ENCODE measurements around the gene EN1.

The EN1 gene

DNA sequence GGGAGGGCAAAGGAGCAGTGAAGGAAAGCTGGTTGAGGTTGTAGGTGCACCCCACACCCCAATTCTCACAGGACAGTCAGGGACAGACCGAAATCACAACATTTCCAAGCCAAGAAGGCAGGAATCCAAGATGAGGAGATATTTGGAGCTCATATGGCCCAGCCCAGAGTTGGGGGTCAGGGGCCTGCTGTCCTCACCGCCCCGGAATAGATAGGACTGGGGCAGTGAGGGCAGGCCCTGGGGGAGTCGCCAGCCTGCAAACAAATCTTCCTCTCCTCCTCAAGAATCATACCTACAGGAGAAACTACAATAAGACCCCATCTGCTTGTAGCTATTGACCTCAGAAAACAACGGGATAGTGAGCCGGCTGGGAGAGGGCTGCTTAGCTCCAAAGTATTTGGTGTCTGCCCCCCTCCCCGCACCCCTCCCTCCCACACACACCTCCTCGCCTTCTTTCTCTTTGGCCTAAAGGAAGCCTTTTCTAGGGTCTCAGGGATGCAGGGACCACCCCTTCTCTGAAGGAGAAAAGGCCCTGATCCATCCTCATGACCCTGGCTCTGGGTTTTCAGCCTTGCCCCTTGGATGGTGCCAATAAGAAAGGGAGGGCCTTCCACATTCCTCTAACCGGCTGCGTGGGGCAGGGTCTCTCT lies 3.8 kb downstream of the EN1 start:
- no peak for DNase-seq (ENCODE audit: low spot score)
- no peak for FAIRE-seq

DNA sequence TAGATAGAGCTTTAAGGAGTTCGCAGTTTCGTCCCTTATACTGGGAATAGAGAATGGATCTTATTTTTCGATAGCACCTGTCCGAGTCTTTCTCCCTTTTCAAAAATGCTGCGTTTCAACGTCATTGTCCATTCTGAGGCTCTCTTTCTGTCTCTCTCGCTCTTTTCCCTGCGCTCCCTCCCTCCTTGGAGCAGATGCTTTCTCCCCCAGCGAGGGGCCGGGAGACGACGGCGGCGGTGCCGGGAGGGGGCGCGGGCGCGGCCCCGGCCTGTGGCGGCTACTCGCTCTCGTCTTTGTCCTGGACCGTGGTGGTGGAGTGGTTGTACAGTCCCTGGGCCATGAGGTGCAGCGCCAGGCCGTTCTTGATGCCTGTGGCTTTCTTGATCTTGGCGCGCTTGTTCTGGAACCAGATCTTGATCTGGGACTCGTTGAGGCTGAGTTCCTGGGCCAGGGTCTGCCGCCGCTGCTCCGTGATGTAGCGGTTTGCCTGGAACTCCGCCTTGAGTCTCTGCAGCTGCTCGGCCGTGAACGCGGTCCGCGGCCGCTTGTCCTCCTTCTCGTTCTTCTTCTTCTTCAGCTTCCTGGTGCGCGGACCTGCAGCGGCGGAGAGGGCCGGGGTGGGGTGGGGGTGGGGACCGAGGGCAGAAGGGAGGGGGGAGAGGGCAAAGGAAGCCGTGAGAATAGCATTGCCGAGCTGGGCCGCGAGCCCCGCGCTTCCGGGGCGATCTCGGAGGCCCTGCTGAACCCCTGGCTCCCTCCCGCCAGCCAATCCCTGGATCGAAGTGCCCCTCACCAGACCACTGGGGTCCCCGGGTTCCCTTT lies 4.6 kb downstream of the EN1 start:
- DNase-seq (ENCODE audit: low spot score) = no peak
- no peak for FAIRE-seq

DNA sequence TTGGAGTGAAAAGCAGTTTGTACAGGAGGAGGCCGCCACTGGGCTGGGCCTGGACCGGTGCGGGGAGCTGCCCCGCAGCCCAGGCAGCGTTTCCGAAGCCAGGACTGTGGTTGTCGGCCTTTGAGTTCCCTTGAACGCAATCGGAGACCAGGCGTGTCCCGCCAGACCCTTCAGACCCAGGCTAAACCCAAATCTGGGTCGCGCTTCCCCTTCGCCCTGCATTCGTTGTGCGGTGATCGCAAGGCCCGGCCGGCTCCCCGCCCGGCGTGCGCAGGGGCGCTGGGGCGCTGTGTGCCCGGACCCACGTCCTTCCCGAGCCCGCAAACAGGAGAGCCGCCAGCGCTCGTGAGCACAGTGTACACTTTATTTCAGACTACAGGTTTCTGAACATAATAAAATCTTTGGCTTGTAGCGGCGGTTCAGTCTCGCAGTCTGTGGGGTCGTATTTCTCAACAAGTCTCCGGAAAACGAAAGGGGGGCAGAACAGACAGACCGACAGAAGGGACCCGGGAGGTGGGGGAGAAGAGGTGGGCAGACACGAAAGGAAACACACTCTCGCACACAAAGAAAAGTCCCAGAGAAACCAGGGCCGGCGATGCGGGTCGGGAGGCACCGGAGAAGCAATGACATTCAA lies 5.5 kb downstream of the EN1 start:
- DNase-seq (ENCODE audit: low spot score) (no peak), FAIRE-seq (no peak)

DNA sequence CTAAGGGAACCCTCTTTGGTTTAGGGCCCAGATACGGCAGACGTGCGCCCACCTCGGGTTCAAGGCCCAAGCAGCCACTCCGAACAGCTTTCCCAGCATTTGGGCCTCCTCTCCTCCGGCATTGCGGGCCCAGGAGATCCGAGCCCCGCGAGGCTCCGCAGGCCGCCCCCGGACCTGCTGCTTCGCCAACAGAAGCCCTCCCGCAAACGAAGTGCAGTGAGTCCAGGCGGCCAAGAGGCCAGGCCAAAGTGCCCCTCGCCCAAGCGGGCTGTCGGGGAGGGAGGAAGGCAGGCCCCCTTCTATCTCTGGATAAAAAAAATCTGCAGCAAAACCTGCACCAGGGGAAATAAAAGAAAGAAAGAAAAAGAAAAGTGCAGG lies 6.0 kb downstream of the EN1 start:
- DNase-seq (ENCODE audit: low spot score) (no peak), FAIRE-seq (no peak)

DNA sequence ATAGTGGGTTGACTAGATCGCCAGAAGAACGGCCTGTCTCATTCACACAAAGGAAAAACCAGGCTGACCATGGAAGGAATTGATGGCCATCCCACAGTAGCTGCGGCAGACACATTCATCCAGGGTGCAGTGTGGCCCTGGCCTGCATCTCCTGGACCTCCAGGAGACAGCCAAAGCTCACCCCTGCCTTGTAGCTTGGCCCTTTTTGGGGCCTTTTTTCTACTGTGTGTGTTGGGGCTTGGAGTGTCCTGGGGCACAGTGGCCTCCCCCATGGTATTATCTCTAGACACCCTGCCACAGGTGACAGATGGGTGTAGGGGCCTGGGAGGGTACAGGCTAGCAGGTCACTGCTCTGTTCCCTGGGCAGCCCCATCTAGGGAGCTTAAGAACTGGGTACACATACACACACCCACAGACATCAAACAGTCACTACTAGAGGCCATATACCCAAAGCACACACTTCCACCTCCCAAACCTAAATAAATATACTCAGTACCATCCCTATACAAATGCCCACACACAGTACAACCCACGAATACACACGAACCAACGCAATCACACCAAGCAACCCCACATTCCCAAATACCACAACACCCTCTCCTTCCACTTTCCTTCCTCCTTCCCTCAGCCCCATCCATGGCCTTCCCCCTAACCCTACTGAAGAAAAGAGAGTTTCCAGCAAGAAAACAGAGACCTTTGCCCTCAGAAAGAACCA lies 8.6 kb downstream of the EN1 start:
- FAIRE-seq (no peak), DNase-seq (ENCODE audit: low spot score) (no peak)

DNA sequence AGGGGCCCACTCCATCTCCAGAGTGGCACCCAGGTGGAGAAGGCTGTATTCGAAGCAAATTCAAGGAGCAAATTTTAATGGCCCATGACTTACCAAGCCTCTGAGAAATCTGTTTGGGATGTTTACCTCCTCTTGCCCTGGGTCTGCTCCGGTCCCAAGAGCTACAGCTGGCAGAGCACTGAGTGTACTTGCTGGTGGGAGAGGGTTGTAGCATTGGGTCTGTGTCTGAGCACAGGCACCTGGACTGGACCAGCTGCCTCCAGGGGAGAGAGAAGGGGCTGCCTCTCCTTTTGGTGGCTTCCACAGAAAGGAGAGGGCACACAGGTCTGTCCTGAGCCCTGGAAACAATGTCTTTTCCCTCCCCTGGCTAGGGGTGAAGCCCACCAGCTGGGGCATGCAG lies 9.8 kb downstream of the EN1 start:
- DNase-seq (ENCODE audit: low spot score) (no peak), FAIRE-seq (no peak)

DNA sequence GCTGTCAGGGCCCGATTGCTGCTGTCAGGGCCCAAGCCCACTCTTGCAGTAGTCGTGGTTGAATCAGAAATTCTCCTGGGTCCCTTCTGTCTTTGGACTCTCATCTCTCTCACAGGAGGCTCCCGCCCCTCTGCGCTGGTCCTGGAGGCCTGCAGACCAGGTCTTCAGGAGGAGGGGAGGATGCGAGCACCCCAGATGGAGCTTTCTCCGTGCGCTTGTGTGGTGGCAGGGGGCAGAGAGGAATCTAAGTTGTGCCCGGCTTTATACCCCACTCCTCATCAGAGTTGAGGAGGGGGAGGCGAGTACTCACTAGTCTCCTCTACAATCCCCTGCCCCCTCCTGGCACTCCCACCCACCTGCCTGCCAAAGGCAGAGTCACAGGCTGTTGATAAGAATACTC lies 10.4 kb downstream of the EN1 start:
- FAIRE-seq = no peak
- DNase-seq (ENCODE audit: low spot score) = no peak

DNA sequence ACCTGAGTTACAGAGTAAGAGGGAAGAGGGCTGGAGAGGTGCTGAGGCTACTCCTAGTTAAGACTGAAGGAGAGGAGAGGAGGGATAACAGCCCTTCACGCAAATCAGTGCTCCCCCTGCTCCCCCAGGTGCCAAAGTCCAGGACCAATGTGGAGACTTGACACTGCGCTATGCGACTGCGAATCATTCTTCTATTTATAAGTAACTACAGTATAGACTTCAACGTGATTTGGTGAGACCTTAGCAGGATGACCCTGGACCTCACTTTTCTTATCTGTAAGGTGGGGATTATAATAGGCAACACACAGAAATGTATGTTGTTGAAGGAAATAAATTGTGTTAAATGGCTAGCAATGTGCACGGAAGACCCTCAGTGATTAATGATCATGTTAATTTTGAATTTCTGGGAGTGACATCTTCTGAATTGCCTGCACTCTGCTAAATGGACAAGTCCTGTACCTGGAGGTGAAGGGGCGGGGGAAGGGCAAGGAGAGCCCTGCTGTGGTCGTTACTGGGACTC lies 11.0 kb downstream of the EN1 start:
- FAIRE-seq = no peak
- DNase-seq (ENCODE audit: low spot score) = no peak

DNA sequence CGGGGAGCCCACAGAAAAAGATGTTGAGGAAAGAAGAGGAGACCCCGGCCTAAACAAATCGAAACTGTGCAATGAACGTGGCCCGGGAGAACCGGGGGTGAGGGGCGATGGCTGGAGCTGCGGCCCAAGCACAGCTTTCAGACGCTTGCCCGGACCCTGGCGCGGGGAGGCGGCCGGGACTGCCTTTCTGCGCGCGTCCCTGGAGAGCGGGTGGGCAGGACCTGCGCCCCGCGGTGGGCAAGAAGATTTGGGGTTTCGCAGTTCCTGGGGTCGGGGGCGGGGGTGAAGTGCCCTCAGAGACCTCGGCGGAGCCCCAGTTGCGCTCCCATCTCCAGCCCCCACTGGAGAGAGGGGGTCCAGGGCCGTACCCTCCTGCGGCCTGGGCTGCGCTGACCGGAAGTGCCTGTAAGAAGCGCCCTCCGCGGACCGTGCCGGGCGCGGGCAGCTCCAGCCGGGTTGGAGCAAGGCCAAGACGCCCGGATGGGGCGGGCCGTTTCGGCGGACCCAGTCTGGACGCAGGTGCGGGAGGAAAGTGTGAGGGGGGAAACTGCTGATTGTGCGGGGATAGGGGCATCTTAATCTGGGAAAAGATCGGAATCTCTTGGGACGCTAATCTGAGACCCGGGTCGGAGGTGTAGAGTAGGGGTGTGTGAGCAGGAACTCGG lies 11.6 kb downstream of the EN1 start:
- no peak for DNase-seq (ENCODE audit: low spot score)
- no peak for FAIRE-seq

DNA sequence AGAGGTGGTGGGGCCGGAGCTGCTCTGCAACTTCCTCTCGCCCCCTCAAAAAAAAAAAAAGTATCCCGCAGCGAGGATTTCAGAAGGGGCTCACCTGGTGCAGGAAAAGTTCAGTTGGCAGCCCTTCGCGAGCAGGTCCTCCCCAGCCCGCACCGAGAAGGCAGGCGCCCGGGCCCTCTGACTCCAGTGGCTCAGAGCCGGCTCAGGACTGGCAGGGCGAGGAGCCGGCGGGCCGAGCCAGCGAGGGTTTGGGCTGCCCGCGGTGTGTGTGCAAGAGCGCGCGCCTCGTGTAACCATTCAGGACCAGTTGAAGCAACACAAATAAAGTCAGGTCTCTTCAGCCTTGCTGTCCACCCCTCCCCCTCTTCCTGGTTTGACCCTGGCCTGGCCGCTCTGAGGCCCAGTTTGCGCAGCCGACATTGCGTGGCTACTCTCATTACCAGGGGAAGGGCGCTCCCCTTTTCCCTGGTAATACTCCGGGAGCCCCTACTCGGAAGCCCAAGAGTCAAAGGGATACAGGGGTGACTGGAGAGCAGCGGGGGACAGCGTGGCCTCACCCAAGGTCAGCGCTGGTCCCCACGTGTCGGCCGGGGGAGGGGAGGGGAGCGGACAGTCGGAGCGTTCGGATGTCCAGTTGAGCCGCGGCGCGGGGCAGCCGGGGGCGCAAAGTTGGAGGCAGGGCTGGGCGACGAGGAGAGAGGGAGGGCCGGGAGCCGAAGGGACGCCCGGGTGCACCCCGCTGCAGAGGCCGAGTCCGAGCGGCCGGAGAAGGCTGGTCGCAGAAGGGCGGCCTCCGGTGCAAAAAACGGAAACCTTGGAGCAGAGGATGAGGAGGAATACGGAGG lies 12.3 kb downstream of the EN1 start:
- DNase-seq (ENCODE audit: low spot score) (no peak), FAIRE-seq (no peak)

DNA sequence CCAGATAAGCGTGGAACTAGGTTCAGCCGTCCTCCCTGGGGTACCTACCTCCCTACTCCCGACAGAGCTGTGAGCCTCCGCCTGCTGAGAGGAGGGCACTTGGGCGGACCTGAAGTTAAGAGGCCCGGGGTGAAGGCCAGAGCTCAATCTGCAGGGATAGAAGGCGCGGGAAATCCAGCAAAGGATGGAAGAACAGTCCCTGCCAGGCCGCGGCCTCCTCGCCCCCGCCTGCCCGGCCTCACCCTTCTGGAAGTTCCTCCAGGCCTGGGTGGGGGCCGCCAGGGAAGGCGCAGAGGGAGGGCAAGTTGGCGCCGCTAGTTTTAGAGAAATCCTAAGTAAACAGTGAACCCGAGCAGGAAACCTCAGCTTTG lies 13.0 kb downstream of the EN1 start:
- no peak for DNase-seq (ENCODE audit: low spot score)
- FAIRE-seq = no peak

DNA sequence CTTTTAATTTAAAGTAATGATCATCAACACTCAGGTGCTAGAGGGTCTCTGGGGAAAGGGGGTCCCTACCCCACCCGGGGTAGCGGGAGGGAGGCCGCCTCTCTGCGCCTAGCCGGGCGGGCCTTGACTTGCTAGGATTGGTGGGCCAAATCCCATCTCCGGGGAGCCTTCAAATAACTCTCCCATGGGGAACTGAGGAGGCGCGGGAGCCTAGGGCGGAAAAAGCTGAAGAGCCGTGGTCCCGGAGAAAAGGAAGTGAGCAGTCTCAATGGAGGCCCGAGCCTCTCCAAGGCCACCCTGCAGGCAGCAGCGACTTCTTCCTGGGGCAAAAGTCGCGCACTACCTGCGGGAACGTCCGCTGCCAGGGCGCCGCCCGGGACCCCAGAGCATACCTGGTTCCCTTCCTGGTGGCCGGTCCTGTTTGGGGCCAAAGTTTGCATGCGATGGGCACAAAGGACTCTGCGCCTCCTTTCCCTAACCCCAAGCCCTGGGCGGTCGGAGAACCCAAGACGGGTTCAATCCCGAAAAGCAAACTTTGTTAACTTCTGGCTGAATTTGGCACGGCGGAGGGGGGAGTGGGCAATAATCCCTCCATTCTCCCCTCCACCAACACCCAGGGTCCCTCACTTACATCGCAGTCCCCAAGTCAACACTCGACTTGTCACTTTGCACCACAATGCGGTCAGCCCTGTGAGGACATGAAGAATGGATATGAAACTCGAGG lies 13.6 kb downstream of the EN1 start:
- FAIRE-seq (no peak), DNase-seq (ENCODE audit: low spot score) (no peak)

DNA sequence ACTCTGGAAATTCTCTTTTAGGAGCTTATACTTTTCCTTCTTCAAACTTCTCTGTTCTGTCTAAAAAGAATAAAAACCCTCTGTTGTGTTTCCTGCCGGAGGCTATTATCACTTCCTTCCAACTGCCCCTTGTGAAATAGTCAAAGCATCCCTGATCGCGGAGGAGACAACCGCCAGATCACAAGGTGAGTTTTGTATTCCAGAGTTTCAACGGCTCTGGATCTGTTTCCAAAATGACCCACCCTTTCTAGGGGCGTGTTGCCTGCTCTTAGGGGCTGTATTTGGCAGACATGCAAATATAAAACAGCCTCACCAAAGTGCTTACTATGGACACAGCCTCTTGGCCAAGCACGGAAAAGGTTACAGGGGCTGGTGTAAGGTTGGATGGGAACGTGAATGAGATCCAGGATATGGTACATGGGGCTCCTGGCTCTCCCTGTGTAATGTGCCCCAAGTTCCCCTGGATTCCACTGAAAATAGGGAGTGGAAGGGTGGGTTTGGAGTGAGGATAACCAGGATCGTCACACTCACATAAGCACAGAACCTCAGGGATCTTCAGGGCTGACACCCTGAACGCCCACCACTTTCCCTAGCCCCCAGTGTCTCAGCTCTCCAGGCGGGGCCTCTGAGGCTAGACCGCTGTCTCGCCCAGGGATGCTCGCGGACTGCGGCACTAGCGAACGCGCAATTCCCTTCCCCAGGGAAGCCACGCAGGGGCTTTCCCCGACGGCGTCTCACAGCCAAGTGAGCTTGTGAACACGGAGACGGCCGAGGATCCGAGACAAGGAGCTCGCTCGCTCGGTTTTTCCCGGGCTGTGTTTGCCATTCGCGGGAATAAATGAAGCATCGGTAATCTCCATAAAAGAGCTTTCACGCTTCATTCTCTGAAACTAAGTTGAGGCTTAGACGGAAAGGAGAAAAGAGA lies 14.4 kb downstream of the EN1 start:
- no peak for FAIRE-seq
- DNase-seq (ENCODE audit: low spot score) = no peak

DNA sequence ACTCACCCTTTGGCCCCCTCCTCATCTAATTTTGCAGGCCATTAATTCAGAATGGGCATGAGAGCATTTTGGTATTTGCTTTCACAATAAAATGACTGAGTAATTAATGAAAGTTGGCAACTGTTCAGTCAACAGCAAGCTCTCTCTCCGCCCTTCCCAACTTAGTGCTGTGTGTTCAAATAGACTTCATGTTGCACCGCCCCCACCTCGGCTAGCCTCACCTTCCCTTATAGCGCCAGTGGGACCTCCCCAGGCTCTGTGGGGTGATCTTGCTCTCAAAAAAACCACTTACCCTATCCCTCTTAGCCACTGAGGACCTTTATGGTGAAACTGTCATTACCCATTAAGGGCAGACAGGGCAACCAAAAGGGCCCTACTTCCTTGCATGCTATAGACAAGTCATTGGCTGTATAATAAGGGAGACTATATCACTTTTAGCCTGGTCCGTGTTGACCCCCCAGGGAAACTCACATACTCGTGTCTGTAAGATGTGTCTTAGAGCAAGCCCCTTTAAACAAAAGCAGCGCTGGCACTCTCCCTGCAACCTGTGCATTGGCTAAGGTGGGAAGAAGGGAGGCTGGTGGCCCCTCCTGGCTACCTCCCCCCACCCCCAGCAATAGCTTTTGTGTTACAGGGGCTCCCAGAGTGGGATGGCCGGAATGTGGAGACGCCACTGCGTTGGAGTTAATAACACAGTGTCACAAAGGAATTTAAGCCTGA lies 15.2 kb downstream of the EN1 start:
- FAIRE-seq = no peak
- DNase-seq (ENCODE audit: low spot score) = no peak

DNA sequence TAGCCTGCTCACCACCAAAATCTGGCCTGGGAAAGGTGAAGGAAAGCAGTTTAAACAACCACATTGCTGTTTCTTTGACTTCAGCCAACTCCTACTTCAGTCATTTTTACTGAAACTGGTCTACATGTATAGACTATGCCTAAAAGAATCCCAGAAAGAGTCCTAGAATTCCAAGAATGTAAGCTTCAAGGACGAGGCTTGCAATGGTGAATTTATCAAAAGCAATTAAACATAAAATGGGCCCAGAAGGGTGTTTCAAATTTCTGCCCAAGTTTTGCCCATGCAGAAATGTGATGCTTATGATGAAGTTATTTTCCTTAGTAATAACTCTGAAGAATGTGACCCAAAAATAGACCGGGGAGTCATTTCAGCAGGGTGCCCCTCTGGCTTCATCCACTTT lies 16.6 kb downstream of the EN1 start:
- no peak for DNase-seq (ENCODE audit: low spot score)
- no peak for FAIRE-seq

DNA sequence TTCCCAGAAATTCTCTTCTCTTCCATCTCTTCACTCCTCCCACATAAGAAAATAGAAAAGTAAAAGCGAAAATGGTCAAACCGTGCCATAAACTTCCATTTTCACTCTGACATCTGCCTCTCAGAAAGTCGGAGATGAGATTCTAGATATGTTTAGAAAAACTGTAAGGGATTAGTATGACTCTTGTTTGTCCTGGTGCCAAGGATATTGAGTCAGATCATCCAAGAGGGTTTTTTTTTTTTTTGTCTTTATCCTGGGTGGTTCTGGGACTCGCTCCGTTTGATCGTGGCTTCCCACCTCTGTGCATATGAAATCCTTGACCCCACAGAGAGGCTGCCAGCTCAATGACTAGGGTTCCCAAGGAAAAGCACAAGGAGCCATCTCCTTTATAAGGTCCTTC lies 17.3 kb downstream of the EN1 start:
- FAIRE-seq (no peak), DNase-seq (ENCODE audit: low spot score) (no peak)

DNA sequence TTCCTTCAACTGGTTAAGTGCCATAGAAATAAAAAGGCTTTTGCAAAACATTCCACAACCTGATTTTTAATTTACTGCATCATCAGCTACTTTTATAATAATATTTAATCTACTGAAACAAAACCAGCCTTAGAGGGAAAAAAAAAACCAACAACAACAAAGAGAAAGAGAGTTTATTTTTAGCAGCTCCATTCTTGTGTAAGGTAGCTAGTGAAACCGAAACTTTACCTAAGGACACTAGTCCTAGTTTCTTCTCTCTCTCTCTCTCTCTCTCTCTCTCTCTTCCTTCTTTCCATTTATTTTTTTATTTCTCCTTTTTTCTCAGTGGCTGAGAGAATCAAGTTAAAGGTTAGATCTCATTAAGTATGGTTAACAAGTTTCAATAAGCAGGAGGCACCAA lies 21.4 kb downstream of the EN1 start:
- FAIRE-seq (no peak), DNase-seq (ENCODE audit: low spot score) (no peak)

DNA sequence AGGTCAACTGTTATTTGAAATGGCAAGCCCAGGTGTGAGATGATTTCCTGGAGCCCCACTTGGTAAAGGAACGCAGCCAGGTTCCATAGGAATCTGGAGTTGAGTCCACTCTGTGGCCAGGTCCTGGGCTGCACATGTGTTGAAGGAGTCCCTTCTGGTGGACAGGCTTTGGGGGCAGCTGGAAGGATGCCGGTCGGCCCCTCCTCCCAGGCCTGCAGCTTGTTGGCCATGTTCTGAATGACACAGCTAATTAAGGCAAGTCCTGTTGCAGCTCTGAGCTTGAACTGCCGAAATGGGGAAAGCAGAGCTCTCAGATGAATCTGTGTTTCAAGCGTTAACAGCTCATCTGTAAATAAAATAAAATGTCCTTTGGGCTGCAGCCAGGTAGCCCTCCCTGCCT lies 23.8 kb downstream of the EN1 start:
- FAIRE-seq = no peak
- no peak for DNase-seq (ENCODE audit: low spot score)
